Right lobe of liver (tissue), 6 donors: ENCODE data around the gene SMCO3. TPM values are rescaled to one million over a fixed set of nuclear protein-coding genes. Genes with fewer than 3 reads are reported as not detected.

ENCODE experiments used
- ATAC-seq, 4 donors: fragments of 200-7000 bp; cut with Tn5 transposase; one replicate each; pipeline ENCODE4 v1.9.1; 2020; ENCODE audit warnings: mild to moderate bottlenecking in 4 of 4, moderate library complexity in 4 of 4
- DNase-seq, 3 donors: peaks; one replicate each; pipeline ENCODE4 v3.0.0-alpha.2; 2020
- H3K27ac ChIP-seq, 3 donors: fragments of 200-600 bp; one replicate each; pipeline ENCODE4 v1.8.0; 2022
- H3K27me3 ChIP-seq, 2 donors: fragments of 200-600 bp; one replicate each; pipeline ENCODE4 v1.8.0; 2022
- H3K36me3 ChIP-seq, 4 donors: fragments of 200-600 bp; sonication (generic) in 1 of 4; one replicate each; pipeline versions ENCODE4 v1.5.1 to v1.8.0; 2017 to 2022; ENCODE audit warnings: control low read depth in 1 of 4
- H3K4me1 ChIP-seq, 4 donors: fragments of 200-600 bp; sonication (generic) in 1 of 4; one replicate each; pipeline versions ENCODE4 v1.5.1 to v1.8.0; 2017 to 2022; ENCODE audit warnings: control low read depth in 1 of 4
- H3K4me3 ChIP-seq, 3 donors: fragments of 200-600 bp; one replicate each; pipeline ENCODE4 v1.8.0; 2022
- H3K9me3 ChIP-seq, 4 donors: fragments of 200-600 bp; sonication (generic) in 1 of 4; one replicate each; pipeline versions ENCODE4 v1.5.1 to v1.8.0; 2017 to 2022; ENCODE audit warnings: control low read depth in 1 of 4
- POLR2A ChIP-seq: fragments of 450-650 bp; IDR thresholded peaks from one replicate; pipeline ENCODE4 v1.6.1; 2017; ENCODE audit warnings: antibody characterized with exemption, mild to moderate bottlenecking
- WGBS: methylation state at CpG from one replicate; pipeline ENCODE4 v1.1.6; 2018; ENCODE audit warnings: low coverage, low lambda C conversion rate; ENCODE audit not compliant: insufficient coverage; ENCODE audit errors: missing lambda C conversion rate; 5-methylcytosine and 5-hydroxymethylcytosine counted together
- intact Hi-C, 2 donors: fragments of 100-400 bp; cut with DNase I; formaldehyde crosslinking; loops; one replicate each; pipeline versions ENCODE4 v1.11.2 to v1.14.1; 2022
- total RNA-seq, 6 experiments: library from RNA; depleted of rRNA in 2 of 6; stranded (reverse); fragments of >200 nt in 2 of 6; fragmentation: NEBNext Ultra II Directional in 3 of 6; extraction: Animal tissue kit (Norgen Biotek cat#: 25700) in 3 of 6; gene quantifications; one replicate each; pipeline versions ENCODE4 v1.1.0 to v1.2.4, GENCODE V29; 2016 to 2023
- TF ChIP-seq, protein P1 (sequence below), 4 donors: fragments of 200-600 bp in 3 of 4; fragments of 450-650 bp in 1 of 4; IDR thresholded peaks; one replicate each; pipeline versions ENCODE4 v1.5.1 to v1.8.0; 2016 to 2022; ENCODE audit warnings: antibody characterized with exemption in 4 of 4, mild to moderate bottlenecking in 2 of 4
- donor health status: DM: no; HTN: yes; CAD: no.
- donor health status: DM: no; HTN: no; CAD: no.
- donor health status: DM: no; HTN: no; CAD: no.
- donor health status: DM: no; HTN: yes; CAD: no.
- donor health status: DM: no; HTN: yes; CAD: no.

The SMCO3 gene
- total RNA-seq, 6 experiments from 2014 or later, result 0.24 to 0.68 (median 0.40) TPM; not detected in 1

- DNase-seq (no peak), ATAC-seq (no peak)
- H3K27ac ChIP-seq, result no peak overlapping the region
- H3K36me3 ChIP-seq, result no peaks in the 10 kb centered on the region
- H3K27me3 ChIP-seq, result no peaks in the 10 kb centered on the region
- TF ChIP-seq, protein P1, sequence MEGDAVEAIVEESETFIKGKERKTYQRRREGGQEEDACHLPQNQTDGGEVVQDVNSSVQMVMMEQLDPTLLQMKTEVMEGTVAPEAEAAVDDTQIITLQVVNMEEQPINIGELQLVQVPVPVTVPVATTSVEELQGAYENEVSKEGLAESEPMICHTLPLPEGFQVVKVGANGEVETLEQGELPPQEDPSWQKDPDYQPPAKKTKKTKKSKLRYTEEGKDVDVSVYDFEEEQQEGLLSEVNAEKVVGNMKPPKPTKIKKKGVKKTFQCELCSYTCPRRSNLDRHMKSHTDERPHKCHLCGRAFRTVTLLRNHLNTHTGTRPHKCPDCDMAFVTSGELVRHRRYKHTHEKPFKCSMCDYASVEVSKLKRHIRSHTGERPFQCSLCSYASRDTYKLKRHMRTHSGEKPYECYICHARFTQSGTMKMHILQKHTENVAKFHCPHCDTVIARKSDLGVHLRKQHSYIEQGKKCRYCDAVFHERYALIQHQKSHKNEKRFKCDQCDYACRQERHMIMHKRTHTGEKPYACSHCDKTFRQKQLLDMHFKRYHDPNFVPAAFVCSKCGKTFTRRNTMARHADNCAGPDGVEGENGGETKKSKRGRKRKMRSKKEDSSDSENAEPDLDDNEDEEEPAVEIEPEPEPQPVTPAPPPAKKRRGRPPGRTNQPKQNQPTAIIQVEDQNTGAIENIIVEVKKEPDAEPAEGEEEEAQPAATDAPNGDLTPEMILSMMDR (IDR thresholded peaks at IDR 0.05), result no peak
- no peak for TF ChIP-seq POLR2A
- intact Hi-C loops, result no loop called here
- no peak overlapping the region for H3K4me3 ChIP-seq
- peaks cover 0 to 10% (median 0%) of the 10 kb centered on the region in 4 donors for H3K4me1 ChIP-seq
- H3K9me3 ChIP-seq, result no peaks in the 10 kb centered on the region
Measured at GRCh38 chr12:14828892-14829291, 14.9 kb upstream of the SMCO3 start.

- no peak for ATAC-seq
- no peak for DNase-seq
- no peak overlapping the region for H3K27ac ChIP-seq
- intact Hi-C loops, result no loop called here
- H3K36me3 ChIP-seq, result no peaks in the 10 kb centered on the region
- H3K4me3 ChIP-seq, result no peak overlapping the region
- H3K4me1 ChIP-seq, result no peaks in the 10 kb centered on the region
- no peaks in the 10 kb centered on the region for H3K27me3 ChIP-seq
- WGBS, result no CpG with 5 or more reads among the region's 2 CpGs
- TF ChIP-seq POLR2A, result no peak
- TF ChIP-seq, protein P1 (IDR thresholded peaks at IDR 0.05), result no peak
- H3K9me3 ChIP-seq, result no peaks in the 10 kb centered on the region
Measured at GRCh38 chr12:14827043-14827442, 13.1 kb upstream of the SMCO3 start.

- Histone ChIP-seq H3K4me1 (no peaks in the 10 kb centered on the region), H3K9me3 (no peaks in the 10 kb centered on the region), H3K36me3 (no peaks in the 10 kb centered on the region), H3K27me3 (no peaks in the 10 kb centered on the region), H3K27ac (no peak overlapping the region), H3K4me3 (no peak overlapping the region)
- no peak for TF ChIP-seq POLR2A
- TF ChIP-seq, protein P1 (IDR thresholded peaks at IDR 0.05), result no peak
- intact Hi-C loops, result no loop called here
- DNase-seq, result no peak
- no peak for ATAC-seq
- WGBS, result 79% methylated on average over 4 of the region's 5 CpGs
Measured at GRCh38 chr12:14826491-14826890, 12.5 kb upstream of the SMCO3 start.

GRCh38 chr12:14825256-14825655 is 11.3 kb upstream of the SMCO3 start:
- TF ChIP-seq POLR2A, result no peak
- TF ChIP-seq, protein P1 (IDR thresholded peaks at IDR 0.05), result no peak
- DNase-seq (no peak), ATAC-seq (no peak)
- intact Hi-C loops, result no loop called here
- Histone ChIP-seq H3K27me3 (no peaks in the 10 kb centered on the region), H3K36me3 (no peaks in the 10 kb centered on the region), H3K4me1 (no peaks in the 10 kb centered on the region), H3K27ac (no peak overlapping the region), H3K9me3 (no peaks in the 10 kb centered on the region), H3K4me3 (no peak overlapping the region)

DNA sequence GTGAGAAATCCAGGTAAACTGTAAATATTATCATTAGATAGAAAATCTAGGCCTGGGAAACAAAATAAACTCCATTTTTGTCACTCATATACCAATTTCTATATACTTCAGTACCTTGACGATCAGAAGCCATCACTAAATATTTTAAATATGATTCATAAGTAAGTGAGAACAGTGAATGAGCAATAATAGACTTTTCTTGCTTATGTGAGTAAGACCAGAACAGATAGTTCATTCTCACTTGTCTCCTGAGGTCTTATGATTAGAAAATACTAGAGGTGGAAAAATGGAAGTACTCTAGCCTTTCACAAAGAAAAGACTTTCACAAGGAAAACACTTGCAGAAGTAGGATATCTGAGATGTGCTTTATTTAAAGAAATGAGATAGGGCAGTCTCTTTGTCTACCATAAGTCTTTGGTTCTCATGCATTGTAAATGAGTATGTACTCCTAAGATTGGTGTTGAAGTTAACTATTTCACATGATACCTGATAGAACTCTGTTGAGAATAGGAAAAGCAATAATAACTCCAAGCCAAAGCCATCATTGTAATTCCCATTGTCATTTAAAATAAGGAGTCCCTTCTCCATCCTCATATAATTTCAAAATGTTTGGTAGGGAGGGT is 10.1 kb upstream of the SMCO3 start:
- H3K4me3 ChIP-seq, result no peak overlapping the region
- no peaks in the 10 kb centered on the region for H3K9me3 ChIP-seq
- H3K27ac ChIP-seq, result no peak overlapping the region
- H3K36me3 ChIP-seq, result no peaks in the 10 kb centered on the region
- intact Hi-C loops, result no loop called here
- no peak for DNase-seq
- TF ChIP-seq, protein P1 (IDR thresholded peaks at IDR 0.05), result no peak
- TF ChIP-seq POLR2A, result no peak
- H3K27me3 ChIP-seq, result no peaks in the 10 kb centered on the region
- 100% methylated on average over 1 of the region's 1 CpG for WGBS
- H3K4me1 ChIP-seq, result no peaks in the 10 kb centered on the region
- ATAC-seq, result no peak
